ENCODE results near the gene SLIT1.

The SLIT1 gene

GRCh38 chr10:96958071-96958470, 227.7 kb downstream of the SLIT1 start:
- no peak for DNase-seq

- DNase-seq: no peak
Observed at GRCh38 chr10:96955794-96956193, 230.0 kb downstream of the SLIT1 start.

- DNase-seq: no peak
Observed at GRCh38 chr10:96951954-96952353, 233.8 kb downstream of the SLIT1 start.

GRCh38 chr10:96949039-96949683, 236.6 kb downstream of the SLIT1 start:
- DNase-seq: no peak
